ENCODE data around the gene DOCK9. TPM values are rescaled to one million over a fixed set of nuclear protein-coding genes. Genes with fewer than 3 reads are reported as not detected.

DOCK9 gene
- total RNA-seq, 1 experiment from 2014 or later = 36.6 TPM

GRCh38 chr13:98915981-98916380 is 61.9 kb downstream of the DOCK9 start:
- CTCF ChIA-PET = interaction anchor here (1.9 kb wide), 1 partner anchor 118 kb away, joined by 6 read pairs; no protein-coding TSS in a partner anchor
- Mint-ChIP-seq H3K4me3 (no peak overlapping the region), H3K36me3 (no peaks in the 10 kb centered on the region), H3K27ac (no peak overlapping the region), H3K9me3 (no peaks in the 10 kb centered on the region), H3K27me3 (ENCODE audit: low read depth) (no peaks in the 10 kb centered on the region), H3K4me1 (peaks cover 2% of the 10 kb centered on the region; the same call in 1 of the 2 replicates)
- TF ChIP-seq TEAD1 (CRISPR knock-in tag; IDR thresholded peaks at IDR 0.05) (no peak), SMAD4 (CRISPR knock-in tag; IDR thresholded peaks at IDR 0.05) (no peak), CREB1 (CRISPR knock-in tag; IDR thresholded peaks at IDR 0.05) (no peak)
- POLR2A ChIA-PET = no interaction called here
- ATAC-seq (no peak), DNase-seq (ENCODE audit: low spot score) (no peak)

- Mint-ChIP-seq H3K4me1 (peaks cover 6% of the 10 kb centered on the region), H3K27me3 (ENCODE audit: low read depth) (no peaks in the 10 kb centered on the region), H3K9me3 (no peaks in the 10 kb centered on the region), H3K27ac (no peak overlapping the region; the same call in 1 of the 2 replicates), H3K36me3 (no peaks in the 10 kb centered on the region), H3K4me3 (no peak overlapping the region)
- ATAC-seq (no peak), DNase-seq (ENCODE audit: low spot score) (no peak)
- TF ChIP-seq ZNF423 (CRISPR knock-in tag; IDR thresholded peaks at IDR 0.05) (no peak), SOX15 (CRISPR knock-in tag; IDR thresholded peaks at IDR 0.05) (no peak), ATF2 (CRISPR knock-in tag; IDR thresholded peaks at IDR 0.05; ENCODE audit: borderline replicate concordance, low read depth) (no peak), MYBL2 (CRISPR knock-in tag; IDR thresholded peaks at IDR 0.05) (no peak), ZNF425 (CRISPR knock-in tag; conservative IDR thresholded peaks at IDR 0.05) (no peak), NR2C2 (CRISPR knock-in tag; IDR thresholded peaks at IDR 0.05) (no peak), ZNF532 (CRISPR knock-in tag; IDR thresholded peaks at IDR 0.05; ENCODE audit: borderline replicate concordance) (no peak), ATF1 (CRISPR knock-in tag; IDR thresholded peaks at IDR 0.05) (no peak), ZNF512 (CRISPR knock-in tag; IDR thresholded peaks at IDR 0.05; ENCODE audit: borderline replicate concordance) (no peak), FOXK1 (CRISPR knock-in tag; IDR thresholded peaks at IDR 0.05) (no peak), ZNF219 (CRISPR knock-in tag; IDR thresholded peaks at IDR 0.05; ENCODE audit: borderline replicate concordance) (no peak), IRF2 (CRISPR knock-in tag; IDR thresholded peaks at IDR 0.05; ENCODE audit: borderline replicate concordance, low read depth) (no peak), ATF3 (CRISPR knock-in tag; conservative IDR thresholded peaks at IDR 0.05) (no peak), ZNF263 (CRISPR knock-in tag; IDR thresholded peaks at IDR 0.05; ENCODE audit: low read depth) (no peak)
- ChIA-PET POLR2A (no interaction called here), CTCF (interaction anchor here (0.6 to 1.9 kb wide), 2 partner anchors 113 to 119 kb away, joined by 3 to 6 read pairs; no protein-coding TSS in a partner anchor)
These were observed 62.3 kb downstream of the DOCK9 start for GRCh38 chr13:98915563-98915962.

Data from WTC11 (cell line).